Measurements from ENCODE around the gene ISG15. TPM values are rescaled to one million over a fixed set of nuclear protein-coding genes. Genes with fewer than 3 reads are reported as not detected.
A peak's percentile ranks its signal among the peaks of the same experiment; 100 is the strongest.

The ISG15 gene
- total and polyA plus RNA-seq, 2 of the 13 experiments (the other 11 are each of a cell fraction or from before 2014, with no cell fraction given) = 42.1 to 54.9 TPM

DNA sequence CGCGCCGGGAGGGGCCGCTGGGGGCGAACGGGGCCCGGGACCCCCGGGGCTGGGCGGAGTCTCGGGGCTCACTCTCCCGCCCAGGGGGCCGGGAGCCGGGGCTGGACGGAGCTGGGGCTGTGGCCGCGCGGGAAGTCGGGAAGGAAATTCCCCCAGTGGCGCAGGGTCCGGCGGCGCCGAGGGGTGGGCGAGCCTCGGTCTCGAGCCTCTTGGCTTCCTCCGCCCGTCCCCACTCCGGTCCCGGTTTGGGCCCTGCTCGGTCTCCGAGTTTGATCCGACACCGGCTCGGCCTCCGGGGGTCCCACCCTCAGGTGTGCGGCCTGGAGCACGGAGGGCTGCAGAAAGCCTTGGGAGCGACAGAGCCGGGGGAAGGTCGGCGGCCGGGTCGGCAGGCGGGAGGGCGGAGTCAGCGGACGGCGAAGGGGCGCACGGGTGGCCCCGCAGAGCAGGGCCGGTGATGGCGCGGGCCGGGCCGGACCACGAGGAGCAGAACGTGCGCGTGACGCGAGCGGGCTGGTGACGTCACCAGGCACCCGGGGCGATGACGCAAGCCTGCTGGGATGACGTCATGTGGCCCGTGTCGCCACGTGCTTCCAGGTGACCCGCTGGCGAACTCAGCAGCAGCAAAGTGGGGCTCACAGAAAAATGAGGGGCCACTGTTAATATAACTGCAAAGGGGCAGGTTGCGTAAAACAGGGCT lies 12.8 kb upstream of the ISG15 start (continued):
- TF ChIP-seq PAX8 (CRISPR knock-in tag; IDR thresholded peaks at IDR 0.05; ENCODE audit: borderline replicate concordance) = peak; percentile 79; the same call in 1 of the 2 replicates
- peak; percentile 29; the same call in 1 of the 2 replicates for TF ChIP-seq ZNF839 (CRISPR knock-in tag; IDR thresholded peaks at IDR 0.05; ENCODE audit: borderline replicate concordance)
- 0 out of 2 replicates have a peak, but pooled peaks have one; percentile 35 for TF ChIP-seq ZFAT (CRISPR knock-in tag; conservative IDR thresholded peaks at IDR 0.05)
- TF ChIP-seq ZNF546 (CRISPR knock-in tag; conservative IDR thresholded peaks at IDR 0.05) = 0 out of 2 replicates have a peak, but pooled peaks have one; percentile 80
- TF ChIP-seq ZNF329 (CRISPR knock-in tag; IDR thresholded peaks at IDR 0.05; ENCODE audit: low read depth) = no peak; the same call in 1 of the 2 replicates
- no peak for TF ChIP-seq ZNF615 (CRISPR knock-in tag; IDR thresholded peaks at IDR 0.05; ENCODE audit: borderline replicate concordance)
- peak; percentile 86 for TF ChIP-seq RNF2 (conservative IDR thresholded peaks at IDR 0.05; ENCODE audit: low read depth)
- TF ChIP-seq MEIS1 (CRISPR knock-in tag; IDR thresholded peaks at IDR 0.05; ENCODE audit: borderline replicate concordance) = peak; percentile 49; the same call in 1 of the 2 replicates
- TF ChIP-seq, protein P1, sequence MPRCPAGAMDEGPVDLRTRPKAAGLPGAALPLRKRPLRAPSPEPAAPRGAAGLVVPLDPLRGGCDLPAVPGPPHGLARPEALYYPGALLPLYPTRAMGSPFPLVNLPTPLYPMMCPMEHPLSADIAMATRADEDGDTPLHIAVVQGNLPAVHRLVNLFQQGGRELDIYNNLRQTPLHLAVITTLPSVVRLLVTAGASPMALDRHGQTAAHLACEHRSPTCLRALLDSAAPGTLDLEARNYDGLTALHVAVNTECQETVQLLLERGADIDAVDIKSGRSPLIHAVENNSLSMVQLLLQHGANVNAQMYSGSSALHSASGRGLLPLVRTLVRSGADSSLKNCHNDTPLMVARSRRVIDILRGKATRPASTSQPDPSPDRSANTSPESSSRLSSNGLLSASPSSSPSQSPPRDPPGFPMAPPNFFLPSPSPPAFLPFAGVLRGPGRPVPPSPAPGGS (CRISPR knock-in tag; IDR thresholded peaks at IDR 0.05) = peak; percentile 82; the same call in 1 of the 2 replicates
- TF ChIP-seq ZNF17 (CRISPR knock-in tag; IDR thresholded peaks at IDR 0.05) = no peak
- no peak; the same call in 1 of the 2 replicates for TF ChIP-seq IRX3 (CRISPR knock-in tag; IDR thresholded peaks at IDR 0.05; ENCODE audit: borderline replicate concordance, low read depth)
- no peak for TF ChIP-seq NFE2L2 (IDR thresholded peaks at IDR 0.05; ENCODE audit: low read length)
- TF ChIP-seq, protein P2, sequence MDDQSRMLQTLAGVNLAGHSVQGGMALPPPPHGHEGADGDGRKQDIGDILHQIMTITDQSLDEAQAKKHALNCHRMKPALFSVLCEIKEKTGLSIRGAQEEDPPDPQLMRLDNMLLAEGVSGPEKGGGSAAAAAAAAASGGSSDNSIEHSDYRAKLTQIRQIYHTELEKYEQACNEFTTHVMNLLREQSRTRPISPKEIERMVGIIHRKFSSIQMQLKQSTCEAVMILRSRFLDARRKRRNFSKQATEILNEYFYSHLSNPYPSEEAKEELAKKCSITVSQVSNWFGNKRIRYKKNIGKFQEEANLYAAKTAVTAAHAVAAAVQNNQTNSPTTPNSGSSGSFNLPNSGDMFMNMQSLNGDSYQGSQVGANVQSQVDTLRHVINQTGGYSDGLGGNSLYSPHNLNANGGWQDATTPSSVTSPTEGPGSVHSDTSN (CRISPR knock-in tag; IDR thresholded peaks at IDR 0.05; ENCODE audit: borderline replicate concordance) = no peak; the same call in 1 of the 2 replicates
- TF ChIP-seq ZNF101 (CRISPR knock-in tag; IDR thresholded peaks at IDR 0.05; ENCODE audit: borderline replicate concordance, low read depth) = no peak
- TF ChIP-seq KLF9 (CRISPR knock-in tag; IDR thresholded peaks at IDR 0.05; ENCODE audit: low read depth) = no peak
- TF ChIP-seq AHR (CRISPR knock-in tag; IDR thresholded peaks at IDR 0.05) = no peak; the same call in 1 of the 2 replicates
- TF ChIP-seq GTF3A (CRISPR knock-in tag; conservative IDR thresholded peaks at IDR 0.05) = 0 out of 2 replicates have a peak, but pooled peaks have one; percentile 31
- no peak; the same call in 1 of the 2 replicates for TF ChIP-seq DPF2 (CRISPR knock-in tag; IDR thresholded peaks at IDR 0.05; ENCODE audit: borderline replicate concordance, low read depth)
- TF ChIP-seq NCOA2 (CRISPR knock-in tag; IDR thresholded peaks at IDR 0.05) = peak; percentile 9; the same call in 1 of the 2 replicates
- no peak for TF ChIP-seq FOXK2 (IDR thresholded peaks at IDR 0.05)
- TF ChIP-seq DDIT3 (CRISPR knock-in tag; IDR thresholded peaks at IDR 0.05) = no peak
- no peak for TF ChIP-seq ZNF570 (CRISPR knock-in tag; IDR thresholded peaks at IDR 0.05; ENCODE audit: borderline replicate concordance)
- TF ChIP-seq ZFP37 (CRISPR knock-in tag; IDR thresholded peaks at IDR 0.05; ENCODE audit: borderline replicate concordance) = 0 out of 2 replicates have a peak, but pooled peaks have one; percentile 21
- TF ChIP-seq MYC (CRISPR knock-in tag; IDR thresholded peaks at IDR 0.05; ENCODE audit: borderline replicate concordance) = peak; percentile 99
- TF ChIP-seq MIXL1 (CRISPR knock-in tag; IDR thresholded peaks at IDR 0.05) = no peak; the same call in 1 of the 2 replicates
- TF ChIP-seq ZNF3 (CRISPR knock-in tag; IDR thresholded peaks at IDR 0.05) = 0 out of 2 replicates have a peak, but pooled peaks have one; percentile 17
- TF ChIP-seq MED13 (CRISPR knock-in tag; IDR thresholded peaks at IDR 0.05) = peak; percentile 74
- TF ChIP-seq ZNF251 (CRISPR knock-in tag; IDR thresholded peaks at IDR 0.05) = 0 out of 2 replicates have a peak, but pooled peaks have one; percentile 33
- no peak for TF ChIP-seq TCF7 (IDR thresholded peaks at IDR 0.05; ENCODE audit: low read depth)
- TF ChIP-seq NAIF1 (CRISPR knock-in tag; IDR thresholded peaks at IDR 0.05; ENCODE audit: borderline replicate concordance) = no peak; the same call in 1 of the 2 replicates

Measured in HepG2 (cell line).